GM19025 (cell line): ENCODE results near the gene TMED8.

Source experiments
- ATAC-seq: cut with Tn5 transposase; IDR thresholded peaks from one replicate; pipeline ENCODE4 v1.9.1; 2021; ENCODE audit warnings: mild to moderate bottlenecking, low read depth, moderate library complexity; ENCODE audit not compliant: unreplicated experiment

Gene TMED8

GRCh38 chr14:77302926-77303325 lies 74.0 kb downstream of the TMED8 start:
- ATAC-seq = no peak

DNA sequence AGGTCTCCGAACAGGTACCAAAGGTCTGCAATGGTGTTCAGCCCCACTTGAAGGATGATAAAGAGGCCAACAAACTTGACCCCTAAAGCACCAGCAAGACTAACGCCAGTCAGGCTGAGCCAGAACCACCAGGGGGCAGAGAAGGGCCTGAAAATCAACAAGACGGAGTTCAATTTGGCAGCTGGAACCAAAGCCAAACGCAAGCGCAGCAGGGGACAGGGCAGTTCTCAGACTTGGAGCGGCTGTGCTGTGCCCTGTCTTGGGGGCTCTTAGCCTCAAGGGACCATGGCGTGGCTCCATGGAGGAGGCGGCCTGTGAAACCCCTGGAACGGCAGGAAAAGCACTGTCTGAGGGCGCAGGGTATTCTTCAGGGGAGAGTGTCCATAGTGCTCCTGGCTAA lies 75.8 kb downstream of the TMED8 start:
- peak; percentile 52 for ATAC-seq

DNA sequence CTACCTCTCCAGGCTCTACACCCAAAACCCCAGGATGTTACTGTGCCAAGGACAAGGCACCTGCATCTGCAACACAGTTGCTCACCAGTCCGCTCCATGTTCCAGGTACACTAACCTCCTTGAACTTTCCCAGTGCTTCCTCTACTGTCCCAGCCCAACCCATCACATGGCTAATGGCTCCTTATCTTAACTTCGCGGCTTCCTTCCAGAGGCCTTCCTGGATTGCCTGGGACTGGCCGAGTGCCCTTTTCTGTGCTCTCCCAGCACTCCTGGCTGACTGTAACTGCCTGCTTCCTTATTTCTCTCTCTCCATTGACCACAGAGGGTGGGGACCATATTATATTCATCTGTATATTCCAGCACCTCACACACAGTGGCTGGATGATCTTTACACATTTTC lies 77.1 kb downstream of the TMED8 start:
- ATAC-seq = no peak

- no peak for ATAC-seq
These were observed 80.0 kb downstream of the TMED8 start for GRCh38 chr14:77296906-77297305.

DNA sequence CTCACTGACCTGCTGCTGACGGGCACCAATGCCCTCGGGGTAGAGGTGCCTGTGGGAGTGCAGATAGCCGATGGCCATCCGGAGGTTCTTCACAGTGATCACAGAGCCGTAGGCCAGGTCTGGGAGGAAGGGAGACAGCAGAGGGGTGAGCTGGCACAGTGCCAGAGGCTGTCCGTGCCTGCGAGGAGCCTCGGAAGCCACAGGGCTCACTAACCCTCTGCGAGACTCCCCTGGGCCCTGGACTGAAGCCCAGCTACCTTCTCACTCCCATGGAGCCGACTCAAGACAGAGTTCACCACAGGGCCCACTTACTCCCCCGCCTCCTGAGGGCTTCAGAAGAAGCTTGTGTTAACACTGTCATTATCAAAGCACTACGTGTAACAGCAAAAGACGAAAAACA lies 80.7 kb downstream of the TMED8 start:
- ATAC-seq = no peak

DNA sequence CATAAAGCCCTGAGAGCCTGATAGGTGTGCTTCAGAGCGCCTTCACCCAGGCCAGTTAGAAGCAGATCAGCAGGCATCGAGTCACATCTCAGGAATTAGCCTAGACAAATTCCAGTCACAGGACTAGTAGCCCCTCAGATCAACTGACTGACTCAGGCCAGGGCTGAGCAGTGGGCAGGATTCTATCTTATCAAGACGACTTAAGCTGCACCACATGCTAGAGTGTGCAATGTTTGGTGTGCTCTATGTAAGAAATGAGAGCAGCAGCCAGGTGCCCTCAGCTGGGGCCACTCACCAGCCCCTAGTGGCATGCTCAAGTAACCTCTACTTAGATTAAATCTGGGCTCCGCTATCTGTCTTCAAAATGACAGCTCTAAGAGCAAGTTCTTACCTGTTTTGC lies 86.2 kb downstream of the TMED8 start:
- ATAC-seq = no peak

GRCh38 chr14:77286576-77286975 lies 90.3 kb downstream of the TMED8 start:
- no peak for ATAC-seq
